Large intestine (tissue), 3 donors: ENCODE measurements around the gene MBLAC1. TPM values are rescaled to one million over a fixed set of nuclear protein-coding genes. Genes with fewer than 3 reads are reported as not detected.

ENCODE experiments used
- DNase-seq, 2 donors: peaks; one replicate each; pipeline versions ENCODE4 v3.0.0 to v3.0.0-alpha.2; 2013
- H3K27ac ChIP-seq: one replicate; pipeline ENCODE4 v1.5.1; 2013; ENCODE audit warnings: low read length
- H3K27me3 ChIP-seq: 2 replicates; pipeline ENCODE4 v1.6.1; 2013; ENCODE audit warnings: low read length; ENCODE audit not compliant: control insufficient read depth, insufficient read depth
- H3K36me3 ChIP-seq: 2 replicates; pipeline ENCODE4 v1.6.1; 2013; ENCODE audit warnings: low read length; ENCODE audit not compliant: control insufficient read depth, insufficient read depth
- H3K4me1 ChIP-seq: one replicate; pipeline ENCODE4 v1.6.1; 2013; ENCODE audit warnings: low read length; ENCODE audit not compliant: control insufficient read depth, insufficient read depth
- H3K4me3 ChIP-seq: one replicate; pipeline ENCODE4 v1.5.1; 2013; ENCODE audit warnings: low read length
- H3K9me3 ChIP-seq: one replicate; pipeline ENCODE4 v1.6.1; 2013; ENCODE audit warnings: mild to moderate bottlenecking, low read depth, low read length, moderate library complexity; ENCODE audit not compliant: control insufficient read depth
- WGBS: methylation state at CpG from one replicate; pipeline ENCODE4 v1.1.5; 2013; ENCODE audit warnings: low lambda C conversion rate; ENCODE audit not compliant: insufficient coverage; 5-methylcytosine and 5-hydroxymethylcytosine counted together
- polyA plus RNA-seq: library from polyadenylated mRNA; unstranded; fragments of 120-200 nt; gene quantifications from one replicate; pipeline ENCODE4 v1.2.1, GENCODE V29; 2013

Gene MBLAC1
- polyA plus RNA-seq, 1 donor = 2.8 TPM

DNA sequence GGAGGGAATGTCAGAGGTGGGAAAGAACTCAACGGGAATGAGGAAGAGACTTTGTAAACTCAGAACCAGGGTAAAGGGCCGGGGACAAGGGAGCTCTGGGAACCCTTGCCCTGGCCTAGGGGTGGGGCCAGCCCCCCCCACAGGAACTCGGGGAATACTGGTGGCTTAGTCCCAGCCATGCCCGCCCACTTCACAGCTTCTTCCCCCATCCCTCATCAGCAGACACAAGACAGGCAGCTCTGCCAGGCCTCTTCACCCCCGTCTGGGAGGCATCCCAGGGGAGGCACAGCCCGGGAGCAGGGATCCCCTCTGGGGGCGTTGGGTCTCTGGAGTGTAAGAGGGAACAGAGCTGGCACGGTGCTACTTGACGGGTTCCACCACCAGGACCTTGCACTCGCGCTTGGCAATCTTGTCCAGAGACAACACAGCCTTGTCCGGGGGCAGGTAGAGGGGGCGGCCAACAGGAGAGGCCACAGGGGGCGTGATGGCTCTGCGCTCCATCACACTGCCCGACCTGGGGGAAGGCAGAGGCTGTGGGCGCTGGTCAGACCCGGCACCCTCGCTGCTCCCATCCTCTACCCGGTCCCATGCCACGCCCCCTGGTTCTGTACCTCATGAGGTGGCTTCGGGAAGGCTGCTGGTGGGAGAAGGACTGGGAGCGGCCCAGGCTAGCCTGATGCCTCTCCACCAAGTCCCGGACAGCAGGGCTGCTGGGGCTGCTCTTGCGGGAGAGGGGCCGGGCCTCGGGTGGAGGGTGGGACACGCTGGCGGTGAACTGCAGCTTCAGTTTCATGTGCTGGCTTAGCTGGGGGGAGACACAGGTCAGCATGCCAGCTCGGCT, 28.1 kb downstream of the MBLAC1 start:
- Histone ChIP-seq H3K9me3 (no peaks in the 10 kb centered on the region), H3K27me3 (no peaks in the 10 kb centered on the region), H3K4me3 (no peak overlapping the region), H3K27ac (peak overlapping the region; percentile 77), H3K4me1 (peaks cover 61% of the 10 kb centered on the region), H3K36me3 (peaks cover 44% of the 10 kb centered on the region)
- peak; percentile 79 to 86 for DNase-seq
- WGBS = no CpG with 5 or more reads among the region's 30 CpGs

- no peak for DNase-seq
- Histone ChIP-seq H3K4me1 (peaks cover 55% of the 10 kb centered on the region), H3K36me3 (peaks cover 44% of the 10 kb centered on the region), H3K4me3 (no peak overlapping the region), H3K27ac (peak overlapping the region; percentile 77), H3K27me3 (no peaks in the 10 kb centered on the region), H3K9me3 (no peaks in the 10 kb centered on the region)
- whole genome bisulfite sequencing = no CpG with 5 or more reads among the region's 20 CpGs
Observed at GRCh38 chr7:100155553-100156317, 29.0 kb downstream of the MBLAC1 start.

DNA sequence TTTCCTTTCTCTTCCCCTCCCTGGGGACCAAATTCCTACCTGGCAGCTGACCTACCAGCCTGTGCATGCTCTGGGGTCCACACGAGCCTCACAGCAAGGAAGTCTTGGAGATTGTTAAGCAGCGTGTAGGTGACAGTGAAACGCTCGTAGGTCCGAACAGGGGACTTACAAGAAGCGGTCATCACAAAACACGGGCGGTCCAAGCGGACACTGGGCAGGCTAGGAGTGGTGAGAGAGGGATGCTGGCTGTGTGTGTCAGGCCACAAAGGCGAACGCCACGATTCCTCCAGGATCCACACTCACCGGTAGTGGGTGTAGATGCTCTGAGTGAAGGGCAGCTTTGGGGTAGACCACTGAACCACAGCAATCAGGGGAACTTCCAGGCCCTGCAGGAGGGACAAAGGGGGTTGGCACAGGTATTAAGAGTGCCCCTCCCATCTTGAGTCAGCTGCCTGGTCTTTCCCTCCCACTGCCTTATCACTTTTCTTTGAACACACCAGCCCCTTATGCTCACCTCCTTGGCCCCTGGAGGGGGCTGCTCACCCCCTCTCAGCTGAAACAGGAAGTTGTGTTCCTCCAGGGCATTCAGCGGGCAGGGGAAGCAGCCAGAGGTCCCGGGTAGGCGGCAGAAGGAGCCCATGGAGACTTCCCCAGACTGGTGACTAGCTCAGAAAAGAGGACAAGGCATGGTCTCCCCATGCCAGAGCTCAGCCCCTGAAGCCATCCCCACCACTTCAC, 29.7 kb downstream of the MBLAC1 start:
- Histone ChIP-seq H3K27ac (peak overlapping the region; percentile 6), H3K9me3 (no peaks in the 10 kb centered on the region), H3K4me3 (no peak overlapping the region), H3K36me3 (peaks cover 43% of the 10 kb centered on the region), H3K27me3 (no peaks in the 10 kb centered on the region), H3K4me1 (peaks cover 55% of the 10 kb centered on the region)
- WGBS = no CpG with 5 or more reads among the region's 16 CpGs
- no peak for DNase-seq

DNA sequence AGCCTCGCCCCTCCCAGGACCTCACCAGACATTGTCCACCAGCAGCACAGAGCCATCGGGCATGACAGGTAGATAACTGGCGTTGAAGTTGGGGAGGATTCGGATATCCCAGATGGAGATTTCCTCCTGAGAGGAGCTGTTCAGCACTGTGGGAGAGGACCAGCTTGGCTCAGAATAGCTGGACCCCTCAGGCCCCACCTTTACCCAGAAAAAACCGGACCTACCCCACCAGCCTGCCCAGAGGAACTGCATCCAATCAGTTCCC, 30.2 kb downstream of the MBLAC1 start:
- H3K9me3 ChIP-seq = no peaks in the 10 kb centered on the region
- WGBS = no CpG with 5 or more reads among the region's 5 CpGs
- peak overlapping the region; percentile 6 for H3K27ac ChIP-seq
- peaks cover 40% of the 10 kb centered on the region for H3K36me3 ChIP-seq
- H3K27me3 ChIP-seq = no peaks in the 10 kb centered on the region
- H3K4me3 ChIP-seq = no peak overlapping the region
- no peak for DNase-seq
- H3K4me1 ChIP-seq = peaks cover 51% of the 10 kb centered on the region

- Histone ChIP-seq H3K36me3 (peaks cover 38% of the 10 kb centered on the region), H3K4me1 (peaks cover 47% of the 10 kb centered on the region), H3K4me3 (peak overlapping the region; percentile 79), H3K27me3 (no peaks in the 10 kb centered on the region), H3K27ac (no peak overlapping the region), H3K9me3 (no peaks in the 10 kb centered on the region)
- DNase-seq = peak; percentile 43 to 45
- 0% methylated on average over 1 of the region's 32 CpGs for WGBS
Observed at GRCh38 chr7:100157334-100158228, 30.8 kb downstream of the MBLAC1 start.

- Histone ChIP-seq H3K36me3 (peaks cover 32% of the 10 kb centered on the region), H3K9me3 (no peaks in the 10 kb centered on the region), H3K4me3 (peak within 1 kb of the TSS; percentile 79), H3K27ac (peak within 1 kb of the TSS; percentile 46), H3K4me1 (peaks cover 48% of the 10 kb centered on the region), H3K27me3 (no peaks in the 10 kb centered on the region)
- no CpG with 5 or more reads among the region's 87 CpGs for WGBS
- DNase-seq = peak; percentile 78 to 89
Observed at GRCh38 chr7:100158229-100159098, 31.7 kb downstream of the MBLAC1 start, which contains the start of gene TRAPPC14. Gene TRAPPC14, minus strand, starts transcription at chr7:100158723. Its CDS starts 224 bp downstream, at chr7:100158499.

- Histone ChIP-seq H3K27ac (peak overlapping the region; percentile 46), H3K4me3 (peak overlapping the region; percentile 79), H3K9me3 (no peaks in the 10 kb centered on the region), H3K4me1 (peaks cover 41% of the 10 kb centered on the region), H3K36me3 (peaks cover 27% of the 10 kb centered on the region), H3K27me3 (no peaks in the 10 kb centered on the region)
- WGBS = no CpG with 5 or more reads among the region's 7 CpGs
- DNase-seq = no peak
Observed at GRCh38 chr7:100159099-100159623, 32.4 kb downstream of the MBLAC1 start.

DNA sequence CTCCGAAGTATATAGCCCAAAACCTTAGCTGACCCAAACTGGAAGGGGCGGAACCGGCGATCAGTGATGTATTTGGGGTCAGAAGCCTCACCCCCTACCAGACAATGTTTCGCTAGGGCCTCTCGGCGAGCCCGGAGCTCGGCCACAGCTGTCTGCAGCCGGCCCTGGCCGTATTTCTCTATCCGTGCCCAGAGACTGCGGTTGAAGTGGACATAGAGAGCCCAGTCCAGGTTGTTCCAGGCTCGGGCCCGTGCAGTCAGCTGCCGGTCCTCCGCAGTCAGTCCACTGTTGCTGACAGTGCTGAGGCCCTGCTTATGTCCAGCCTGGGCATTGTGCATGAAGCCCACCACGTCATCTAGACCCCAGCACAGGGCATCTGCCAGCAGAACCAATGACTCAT, 33.3 kb downstream of the MBLAC1 start:
- H3K9me3 ChIP-seq = no peaks in the 10 kb centered on the region
- no peak overlapping the region for H3K27ac ChIP-seq
- H3K36me3 ChIP-seq = peaks cover 23% of the 10 kb centered on the region
- no peak overlapping the region for H3K4me3 ChIP-seq
- no peak for DNase-seq
- no peaks in the 10 kb centered on the region for H3K27me3 ChIP-seq
- H3K4me1 ChIP-seq = peaks cover 32% of the 10 kb centered on the region
- WGBS = no CpG with 5 or more reads among the region's 18 CpGs

DNA sequence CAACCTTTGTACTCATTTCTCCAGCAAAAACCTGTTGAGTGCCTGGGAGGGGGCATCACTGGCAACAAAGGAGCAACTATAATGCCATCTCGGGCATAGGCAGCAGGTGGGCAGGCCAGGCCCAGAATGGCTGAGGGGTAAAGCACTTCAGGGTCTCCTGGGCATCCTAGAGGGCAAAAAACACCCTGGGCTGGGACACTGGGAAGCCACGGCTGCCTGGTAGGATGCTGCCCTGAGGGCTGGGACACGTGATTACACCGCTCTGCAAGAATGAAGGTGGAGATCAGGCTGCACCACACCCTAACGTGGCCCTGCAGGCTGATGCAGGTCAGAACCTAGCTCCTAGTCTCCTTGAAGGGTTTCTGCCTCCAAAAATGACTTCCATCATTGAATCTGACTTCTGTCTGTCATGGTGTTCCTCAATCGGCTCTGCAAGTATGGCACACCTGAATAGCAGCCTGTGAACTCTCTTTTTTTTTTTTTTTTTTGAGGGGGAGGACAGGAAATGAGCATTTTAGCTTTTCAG, 36.3 kb downstream of the MBLAC1 start:
- H3K27ac ChIP-seq = peak overlapping the region; percentile 52
- peak; percentile 64 to 81 for DNase-seq

More for the DNA sequence above, 36.3 kb downstream of the MBLAC1 start:
- Histone ChIP-seq H3K36me3 (no peaks in the 10 kb centered on the region), H3K4me3 (no peak overlapping the region), H3K9me3 (no peaks in the 10 kb centered on the region), H3K4me1 (peaks cover 25% of the 10 kb centered on the region), H3K27me3 (peaks cover 6% of the 10 kb centered on the region)
- no CpG with 5 or more reads among the region's 6 CpGs for WGBS
